Middle frontal gyrus (tissue), 1 donor: Measurements from ENCODE around the gene ELMO2.
"Not testable (repeated sequence)": the region's sequence is repeated elsewhere in the genome, so short reads cannot be mapped to it uniquely, and the experiment has no call there.

Source experiments
- DNase-seq: peaks from one replicate; pipeline ENCODE4 v3.0.0-alpha.2; 2015; ENCODE audit warnings: low spot score; ENCODE audit errors: extremely low spot score

Gene ELMO2

DNA sequence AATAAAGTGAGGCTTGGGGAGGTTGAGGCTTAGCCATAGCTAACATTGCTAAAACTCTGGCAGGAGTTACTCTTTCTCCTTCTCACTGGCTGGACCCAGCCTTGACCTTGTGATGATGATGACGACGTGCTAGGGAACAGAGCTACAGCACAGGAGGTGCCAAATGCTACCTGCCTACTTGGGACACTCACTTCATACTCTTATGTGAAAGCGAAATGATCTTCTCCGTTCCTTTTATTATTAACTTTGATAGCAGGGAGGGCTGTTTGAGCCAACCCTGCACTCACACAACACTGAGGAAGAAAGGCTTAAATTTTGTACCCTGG, 1.2 kb upstream of the ELMO2 start:
- DNase-seq, result no peak

DNA sequence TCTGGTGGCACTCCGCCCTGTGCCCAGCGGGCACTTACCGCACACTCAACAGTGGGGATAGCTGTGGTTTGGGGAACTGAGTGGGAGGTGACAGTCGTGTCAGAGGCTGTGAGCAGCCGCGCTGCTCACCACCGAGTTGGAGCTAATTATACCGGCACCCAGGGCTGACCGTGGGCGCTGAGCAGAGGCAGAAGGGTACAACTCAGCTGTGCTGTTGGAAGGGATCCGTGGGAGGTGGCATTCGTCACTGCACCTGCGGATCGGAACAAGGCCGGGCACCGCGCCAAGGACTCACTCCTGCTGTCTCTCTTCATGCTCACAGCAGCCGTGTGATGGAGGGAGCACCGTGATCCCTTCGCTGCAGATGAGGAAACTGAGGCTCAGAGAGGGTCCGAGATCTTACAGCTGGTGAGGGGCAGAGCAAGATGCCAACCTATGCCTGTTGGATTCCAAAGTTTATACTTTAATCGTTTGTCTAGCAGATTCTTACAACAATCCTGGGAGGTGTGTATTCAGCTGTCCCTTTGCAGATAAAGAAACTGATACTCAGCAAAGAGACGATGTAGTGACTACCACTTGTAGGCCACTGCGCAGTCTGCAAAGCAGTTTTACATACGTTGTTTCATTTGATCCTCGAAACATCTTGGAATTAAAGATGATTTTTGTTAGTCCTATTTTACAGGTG, 713 bp upstream of the ELMO2 start:
- peak; percentile 33 for DNase-seq

DNA sequence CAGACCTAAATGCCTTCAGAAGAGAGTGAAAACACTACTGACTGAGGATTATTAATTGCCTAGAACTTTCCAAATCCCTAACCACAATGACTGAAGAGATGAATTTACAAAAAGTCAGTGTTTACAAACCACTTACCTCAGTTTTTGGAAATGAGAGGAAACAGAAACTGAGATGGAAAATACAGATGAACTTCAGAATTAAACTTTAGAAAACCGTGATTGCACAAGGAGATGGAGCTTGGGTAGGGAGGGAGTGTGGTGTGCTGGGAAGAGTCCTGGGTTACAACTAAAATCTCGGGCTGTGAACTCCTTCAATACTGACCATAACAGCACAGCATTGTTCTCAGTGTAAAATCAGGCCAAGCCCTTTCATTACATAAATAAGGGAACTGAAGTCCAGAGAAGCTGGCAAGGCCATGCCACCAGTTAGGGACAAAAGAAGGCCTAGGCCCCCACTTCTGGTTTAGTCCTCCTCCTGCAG, 4.0 kb downstream of the ELMO2 start:
- DNase-seq, result peak; percentile 42

DNA sequence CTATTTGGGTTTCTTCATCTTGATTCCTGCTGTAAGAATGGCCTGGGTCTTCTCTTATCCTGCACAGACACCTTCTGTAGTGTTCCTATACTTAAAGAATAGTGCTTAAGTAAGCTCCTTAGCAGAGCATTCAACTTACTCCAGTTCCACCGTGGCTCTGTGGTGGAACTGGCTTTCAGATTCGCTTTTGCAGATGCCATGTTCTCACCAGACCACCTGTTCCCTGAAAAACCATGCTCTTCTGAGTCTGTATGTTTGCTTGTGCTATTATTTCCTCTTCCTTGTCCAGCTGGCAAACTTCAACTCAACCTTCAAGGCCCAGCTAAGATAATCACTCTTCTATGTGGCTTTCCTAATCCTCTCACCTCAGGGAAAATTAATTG, 4.9 kb downstream of the ELMO2 start:
- no peak for DNase-seq

DNA sequence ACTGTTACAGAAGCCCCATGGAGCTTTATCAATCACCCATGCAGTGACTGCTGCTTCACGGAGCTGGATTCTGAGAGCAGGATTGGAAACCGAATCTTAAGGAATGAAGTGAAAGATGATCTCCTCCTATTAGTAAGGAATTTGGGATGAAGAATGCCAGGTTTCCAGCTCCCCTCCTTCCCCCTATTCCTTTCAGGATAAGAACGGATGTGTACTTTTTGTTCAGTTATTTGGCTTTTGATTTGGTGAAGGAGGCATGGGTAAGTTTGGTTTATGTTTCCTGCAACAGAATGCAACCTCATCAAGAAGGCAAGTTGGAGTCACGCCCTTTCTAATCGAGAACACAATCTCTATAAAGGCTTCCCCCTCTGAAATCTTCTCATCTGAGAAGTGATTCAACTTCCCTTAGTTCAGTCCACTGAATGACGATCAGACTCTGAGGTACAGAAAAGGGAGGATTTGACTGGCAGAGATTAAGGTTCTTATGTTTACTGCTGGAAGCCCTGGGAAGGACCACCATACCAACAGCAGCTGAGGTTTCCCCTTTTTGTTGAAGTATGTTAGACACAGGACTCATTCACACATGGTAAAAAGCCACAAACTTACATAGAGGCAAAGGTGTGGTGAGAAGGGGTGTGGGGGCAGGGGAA, 5.5 kb downstream of the ELMO2 start:
- no peak for DNase-seq

DNA sequence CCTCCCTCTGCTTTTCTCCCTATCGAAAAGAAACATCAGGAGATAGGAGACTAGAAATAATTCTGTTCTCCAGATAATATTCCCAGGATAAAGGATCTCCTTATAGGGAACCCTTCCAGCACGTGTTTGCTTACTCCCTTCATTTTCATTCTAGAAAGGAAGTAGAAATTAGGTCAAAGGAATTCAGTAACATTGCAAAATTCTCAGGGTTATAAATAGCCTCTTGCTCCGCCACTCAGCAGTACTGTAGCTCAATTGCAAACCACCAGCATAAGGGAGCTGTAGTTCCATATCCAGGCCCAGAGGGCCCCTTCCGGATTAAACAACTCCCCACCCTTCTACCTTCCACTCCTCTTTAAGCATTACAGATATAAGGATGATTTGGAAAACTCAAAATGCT, 6.2 kb downstream of the ELMO2 start:
- no peak for DNase-seq

DNA sequence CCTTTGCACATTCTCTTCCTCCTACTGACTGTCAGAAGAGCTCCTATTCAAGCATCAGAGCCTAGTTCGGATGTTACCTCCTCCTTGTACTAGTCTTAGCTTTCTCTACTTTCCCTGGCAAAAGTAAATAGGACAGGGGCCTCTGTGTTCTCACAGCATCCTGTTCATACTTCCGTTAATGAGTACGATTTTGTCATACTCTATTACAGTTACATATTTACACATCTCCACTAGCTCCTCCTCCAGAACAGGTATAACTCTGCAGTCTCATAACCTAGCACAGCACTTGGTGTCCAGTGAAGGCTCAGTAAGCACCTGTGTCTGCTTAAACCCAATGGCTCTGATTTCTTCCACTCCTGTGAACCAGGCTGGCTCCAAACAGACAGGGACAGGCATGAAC, 7.0 kb downstream of the ELMO2 start:
- no peak for DNase-seq

DNA sequence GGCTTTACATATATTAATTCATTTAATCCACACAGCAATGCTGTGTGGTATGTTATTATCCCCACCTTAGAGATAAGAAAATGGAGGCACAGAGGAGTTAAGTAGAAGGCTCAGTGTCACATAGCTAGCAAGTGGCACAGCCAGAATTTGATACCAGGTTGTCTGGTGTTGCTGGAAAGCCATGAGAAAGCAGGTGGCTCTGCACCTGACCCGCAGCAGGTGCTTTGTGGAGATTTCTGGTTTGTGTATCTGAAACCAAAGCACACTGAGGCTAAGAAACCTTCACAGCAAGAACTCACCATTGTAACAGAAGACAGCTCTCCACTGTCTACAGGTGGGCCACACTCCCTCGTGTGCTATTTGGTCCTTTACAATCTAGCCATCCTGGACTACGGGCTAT, 7.5 kb downstream of the ELMO2 start:
- DNase-seq, result no peak

DNA sequence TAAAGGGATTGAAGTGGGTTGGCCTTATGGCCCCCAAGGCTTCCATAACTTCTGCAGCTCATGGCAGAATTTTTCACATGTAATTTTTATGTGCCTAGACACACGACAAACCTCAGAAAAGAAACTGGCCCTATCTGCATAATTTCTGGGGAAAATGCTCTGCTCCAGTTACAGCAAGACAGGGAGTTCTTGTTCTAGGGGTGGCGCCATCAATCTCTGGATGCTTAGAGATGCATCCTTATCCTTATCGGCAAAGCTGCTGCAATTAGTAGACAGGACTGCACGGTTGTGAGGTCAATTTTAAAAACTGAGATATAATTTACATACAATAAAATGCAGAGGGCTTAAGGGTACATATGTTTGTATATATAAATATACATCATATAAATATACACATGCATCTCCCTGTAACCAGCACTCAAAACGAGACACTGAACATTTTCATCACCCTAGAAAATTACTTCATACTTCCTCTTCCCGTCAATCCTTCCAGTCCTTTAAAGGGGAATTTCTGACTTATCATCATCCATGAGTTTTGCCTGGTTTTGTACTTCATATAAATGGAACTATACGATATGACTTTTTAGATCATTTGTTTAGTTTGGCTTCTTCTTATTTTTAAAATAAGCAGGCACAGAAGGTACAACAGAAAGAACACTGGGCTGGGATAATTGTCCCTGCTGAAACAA, 10.2 kb downstream of the ELMO2 start:
- no peak for DNase-seq

DNA sequence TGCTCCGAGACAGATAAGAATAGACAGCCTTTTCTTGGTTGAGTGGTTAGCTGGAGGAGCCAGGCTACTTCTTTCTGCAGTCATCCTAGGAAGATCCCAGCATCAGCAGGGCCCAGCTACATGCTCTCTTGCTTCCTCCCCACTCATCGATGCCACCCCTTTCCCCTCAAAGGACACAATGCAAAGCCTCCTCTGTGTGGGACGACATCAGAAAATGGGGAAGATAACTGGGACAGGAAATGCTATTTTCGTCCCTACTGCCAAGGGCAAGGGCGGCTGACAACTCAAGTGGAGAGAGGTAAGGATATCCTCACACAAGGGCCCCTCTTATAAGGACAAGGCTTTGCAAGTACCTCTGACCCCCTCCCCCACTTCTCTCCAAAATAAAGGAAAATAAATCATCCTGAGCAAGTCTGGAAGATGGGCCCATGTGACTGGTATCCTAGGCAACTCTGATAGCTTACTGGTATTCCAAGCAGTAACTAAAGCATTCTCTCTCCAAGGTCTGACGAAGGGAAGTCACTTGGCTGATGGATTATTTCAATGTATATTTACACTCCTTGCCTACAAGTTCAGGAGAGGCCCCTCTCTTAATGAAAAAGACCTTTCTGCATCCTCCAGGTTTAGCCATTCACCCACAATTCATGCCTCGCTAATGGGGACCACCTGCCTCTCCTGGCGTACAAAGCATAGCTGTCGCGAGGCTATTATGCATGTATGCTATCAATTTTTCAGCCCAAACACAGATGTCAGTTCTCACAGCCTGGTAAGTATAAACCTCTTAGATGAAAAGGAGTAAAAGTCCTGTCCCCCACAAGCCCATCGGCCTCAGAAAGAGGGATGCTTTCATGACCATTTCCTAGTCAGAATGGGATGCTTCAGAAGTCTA, 11.3 kb downstream of the ELMO2 start:
- DNase-seq, result no peak

DNA sequence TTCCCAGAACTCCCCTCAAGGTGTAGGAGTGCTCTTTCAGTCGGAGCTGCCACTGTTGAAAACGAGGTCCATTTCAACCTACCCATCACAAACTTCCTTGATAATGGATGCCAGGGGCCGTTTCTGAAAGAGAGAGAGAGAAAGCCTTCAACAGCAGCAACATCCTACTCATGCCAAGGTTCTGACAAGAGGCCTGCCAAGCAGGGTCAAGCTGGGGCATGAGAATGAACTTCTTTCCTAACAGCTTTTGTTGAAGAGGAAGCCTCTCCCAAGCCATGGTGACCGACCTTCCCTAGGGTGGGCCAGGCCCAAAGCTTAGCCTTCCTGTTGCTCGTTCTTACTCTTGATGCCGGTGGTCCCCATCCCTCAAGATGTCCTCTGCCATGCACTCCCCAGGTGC, 12.4 kb downstream of the ELMO2 start:
- DNase-seq, result no peak

DNA sequence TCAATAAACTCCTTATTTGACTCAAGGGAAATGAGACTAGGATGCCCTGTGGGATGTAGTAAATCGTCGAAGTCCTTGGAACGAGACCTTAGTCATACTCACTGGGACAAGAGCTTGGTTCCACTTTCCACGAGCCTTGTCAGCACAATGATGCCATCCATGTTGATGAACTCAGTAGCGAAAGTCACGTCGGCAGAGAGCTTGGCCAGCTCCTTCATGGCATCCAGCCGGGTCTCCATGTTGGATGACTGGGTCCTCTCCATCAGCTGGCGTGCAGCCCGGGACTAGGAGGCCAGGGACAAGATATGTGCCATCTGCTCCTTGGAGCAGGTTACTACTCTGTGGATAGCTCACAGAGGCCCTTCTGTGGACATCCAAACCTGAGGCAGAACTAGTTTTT, 17.5 kb downstream of the ELMO2 start:
- DNase-seq, result no peak

DNA sequence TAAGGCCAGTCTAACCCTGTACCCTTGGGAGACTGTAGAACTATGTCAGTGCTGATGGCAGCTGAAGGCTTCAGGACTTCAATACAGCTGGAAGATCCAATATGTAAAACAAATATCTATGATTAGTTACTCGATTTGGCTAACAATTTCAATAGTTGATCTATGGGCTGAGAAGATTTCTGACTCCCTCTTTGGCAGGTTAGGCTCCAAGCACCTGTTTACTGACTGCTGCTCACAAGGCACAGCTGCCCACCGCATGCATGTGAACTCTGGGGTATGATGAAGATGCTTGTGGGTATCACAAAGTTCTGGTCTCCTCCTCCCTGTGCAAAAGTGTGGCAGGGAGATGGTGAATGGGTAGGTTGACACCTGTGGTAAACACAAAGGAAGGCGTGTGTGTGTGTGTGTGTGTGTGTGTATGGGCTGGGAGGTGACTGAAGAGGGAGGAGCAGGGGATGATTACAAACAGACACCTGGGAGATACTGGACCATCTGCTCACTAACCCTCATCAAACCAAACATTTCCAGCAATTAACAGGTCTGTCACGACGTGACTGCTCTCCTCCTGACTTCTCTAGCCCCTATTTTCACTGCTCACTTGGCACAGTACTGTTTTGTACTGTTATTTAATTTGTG, 18.1 kb downstream of the ELMO2 start:
- no peak for DNase-seq

DNA sequence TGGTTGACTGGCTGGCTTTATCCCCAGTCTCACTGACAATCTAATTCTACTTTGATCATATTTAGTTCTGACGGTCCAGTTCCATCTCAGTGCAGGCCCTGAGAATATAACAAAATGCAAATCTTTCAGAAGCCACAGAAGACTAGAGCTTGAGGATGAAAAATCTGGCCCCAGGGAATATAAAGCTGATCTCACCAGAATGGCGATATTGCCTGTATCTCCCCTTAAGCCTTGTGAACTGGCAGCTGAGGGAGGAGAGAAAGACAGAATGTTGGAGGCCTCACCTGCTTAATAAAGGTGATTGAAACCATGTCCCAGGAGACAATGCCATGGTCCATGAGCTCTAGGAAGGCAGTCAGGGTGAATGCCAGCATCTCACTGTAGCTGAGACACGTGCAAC, 19.4 kb downstream of the ELMO2 start:
- DNase-seq, result not testable (repeated sequence)

DNA sequence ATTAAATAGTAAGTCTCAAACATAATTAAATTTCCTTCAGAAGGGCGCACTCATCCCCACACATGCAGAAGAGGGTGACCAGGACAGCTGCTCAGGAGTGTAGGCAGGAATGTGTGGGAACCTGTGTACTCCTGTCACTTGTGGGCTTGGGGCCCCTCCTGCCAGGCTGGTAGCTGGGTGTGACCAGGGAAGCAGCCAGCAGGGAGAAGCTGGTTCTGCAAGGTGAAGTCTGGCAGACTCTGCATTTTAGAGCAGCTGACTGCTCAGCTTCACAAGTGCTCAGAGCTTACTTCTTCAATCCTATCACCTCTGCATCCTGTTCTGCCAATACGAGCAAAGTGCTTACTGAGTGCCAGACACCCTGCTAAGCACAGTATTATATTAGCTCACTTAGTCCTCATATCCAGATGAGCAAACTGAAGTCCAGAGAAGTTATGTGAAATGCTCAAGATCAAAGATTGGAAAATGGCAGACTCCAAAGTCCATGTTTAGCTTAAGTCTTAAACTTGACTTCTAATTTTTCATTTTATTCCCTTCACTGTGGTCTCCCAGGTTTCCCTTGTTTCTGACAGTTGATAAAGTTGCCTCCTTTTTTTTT, 27.9 kb downstream of the ELMO2 start:
- no peak for DNase-seq

DNA sequence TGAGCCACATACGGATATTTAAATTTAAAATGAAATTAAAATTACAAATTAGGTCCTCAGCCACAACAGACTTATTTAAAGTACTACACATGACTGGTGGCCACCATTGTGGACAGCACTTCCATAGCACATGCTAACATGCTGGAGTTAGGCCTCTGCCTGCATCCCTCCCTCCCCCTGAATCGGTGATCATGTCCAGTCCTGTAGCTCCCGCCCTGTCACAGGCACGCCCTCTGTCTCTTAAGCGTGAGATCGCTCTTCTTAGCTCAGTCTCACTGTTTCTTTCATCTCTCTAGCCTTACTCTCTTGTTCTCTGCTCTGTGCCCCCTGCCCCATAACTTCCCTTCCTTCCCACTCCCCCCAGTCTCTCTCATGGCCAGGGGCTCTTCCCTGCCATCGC, 28.9 kb downstream of the ELMO2 start:
- no peak for DNase-seq

DNA sequence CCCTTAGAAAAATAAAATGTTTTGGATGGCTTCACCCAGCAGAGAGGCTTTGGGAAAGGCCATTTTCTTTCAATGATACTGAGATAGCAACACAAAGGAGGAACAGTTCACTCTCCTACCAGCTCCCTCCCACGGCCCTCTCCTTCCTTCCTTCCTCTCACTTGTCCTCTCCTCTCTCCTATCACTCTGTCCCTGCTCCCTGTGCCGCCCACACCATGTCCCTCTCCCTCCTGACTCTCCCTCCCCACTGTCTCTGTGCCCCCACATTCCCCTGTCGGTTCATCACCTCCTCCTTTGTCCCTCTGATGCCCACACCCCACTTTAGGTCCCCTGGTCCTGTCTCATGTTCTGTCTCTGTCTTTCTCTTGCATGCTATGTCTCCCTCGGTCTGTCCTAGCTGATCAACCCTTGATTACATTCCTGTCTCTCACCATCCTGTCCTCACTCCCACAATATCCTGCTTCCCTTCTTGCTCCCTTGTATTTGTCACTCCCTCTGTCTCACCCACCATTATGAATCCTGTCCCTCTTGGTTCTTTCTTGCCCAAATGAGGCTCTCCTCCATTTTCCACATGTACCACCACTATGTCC, 30.1 kb downstream of the ELMO2 start:
- no peak for DNase-seq

DNA sequence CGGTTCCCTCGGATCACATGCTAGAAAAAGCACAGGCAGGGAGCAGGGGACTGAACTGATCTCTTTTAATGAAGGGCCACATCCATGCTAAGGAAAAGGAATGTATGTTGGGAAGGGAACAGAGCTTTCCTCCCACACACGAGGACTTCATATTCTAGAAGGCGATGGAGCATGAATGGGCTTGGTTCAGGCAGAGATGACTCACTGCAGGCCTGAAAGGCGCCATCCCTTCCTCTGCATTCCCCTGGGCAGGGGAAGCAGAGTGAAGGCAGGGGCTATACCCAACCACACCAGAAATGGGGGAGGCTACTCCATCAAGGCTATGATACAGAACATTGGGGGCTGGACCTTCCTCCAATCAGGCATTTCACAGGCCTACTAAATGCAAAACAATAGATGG, 30.6 kb downstream of the ELMO2 start:
- DNase-seq, result no peak

DNA sequence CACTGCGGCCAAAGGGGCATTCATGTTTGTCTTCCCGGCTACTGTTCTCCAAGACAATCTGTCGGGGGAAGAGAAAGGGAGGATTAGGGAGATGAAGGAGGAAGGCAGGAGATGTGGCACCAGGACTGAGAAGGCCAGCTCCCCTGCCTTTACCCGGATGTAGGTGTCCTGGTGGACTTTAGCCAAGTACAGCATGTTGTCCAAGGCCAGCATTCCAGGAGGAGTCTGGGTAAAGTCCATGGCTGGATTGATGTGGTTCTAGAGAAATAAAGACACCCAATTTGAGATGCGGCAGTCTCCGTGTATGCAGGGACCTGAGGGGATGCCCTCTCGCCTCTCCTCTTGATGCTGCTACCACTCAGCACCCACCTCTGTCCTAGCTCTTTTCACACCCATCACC, 32.0 kb downstream of the ELMO2 start:
- DNase-seq, result no peak

DNA sequence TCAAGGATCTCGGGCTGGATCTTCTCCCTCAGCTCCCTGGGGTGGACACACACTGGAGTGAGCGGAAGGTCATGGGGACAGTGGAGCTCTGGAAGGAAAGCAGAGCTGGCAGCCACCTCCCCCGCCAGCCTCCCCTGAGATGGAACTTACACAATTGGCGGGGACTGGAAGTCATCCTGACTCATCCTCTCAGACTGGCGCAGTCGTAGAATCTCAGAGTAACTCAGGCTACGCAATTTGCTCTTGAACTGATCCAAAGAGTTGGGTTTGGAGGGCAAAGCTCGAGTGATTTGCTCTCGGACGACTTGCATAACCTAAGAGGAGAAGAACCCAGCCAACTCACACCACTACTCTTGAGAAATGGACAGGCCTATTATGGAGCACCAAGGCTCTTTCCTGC, 34.8 kb downstream of the ELMO2 start:
- DNase-seq, result no peak

DNA sequence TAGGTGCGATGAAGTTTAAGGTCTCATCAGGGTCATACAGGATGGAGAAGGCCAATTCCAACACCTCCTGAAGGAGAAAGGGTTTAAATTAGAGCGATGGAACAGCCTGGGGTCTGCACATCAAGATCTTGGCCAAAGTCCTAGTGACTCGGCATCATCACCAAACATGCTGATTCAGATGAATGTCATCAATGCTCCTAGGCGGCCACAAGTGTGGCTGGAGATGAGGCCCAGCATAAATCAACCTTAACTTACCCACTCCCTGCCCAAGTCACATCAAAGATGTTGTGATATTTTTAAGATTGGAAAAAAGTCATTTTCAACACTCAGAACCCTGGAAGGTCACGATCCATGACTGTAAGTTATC, 37.5 kb downstream of the ELMO2 start:
- DNase-seq, result no peak
